ENCODE data around the gene ZMYND8. TPM values are rescaled to one million over a fixed set of nuclear protein-coding genes. Genes with fewer than 3 reads are reported as not detected.
"Not testable (repeated sequence)": the region's sequence is repeated elsewhere in the genome, so short reads cannot be mapped to it uniquely, and the experiment has no call there.

Gene ZMYND8
- total RNA-seq, 1 donor from 2014 or later: 31.9 TPM

GRCh38 chr20:47269309-47270165 lies 87.0 kb downstream of the ZMYND8 start:
- Mint-ChIP-seq H3K36me3 (ENCODE audit: low read depth) (peaks cover 14% of the 10 kb centered on the region), H3K9me3 (ENCODE audit: low read depth) (no peaks in the 10 kb centered on the region), H3K4me3 (ENCODE audit: unreplicated experiment) (no peak overlapping the region), H3K27me3 (ENCODE audit: low read depth) (no peaks in the 10 kb centered on the region), H3K27ac (ENCODE audit: unreplicated experiment) (peak overlapping the region; percentile 63), H3K4me1 (ENCODE audit: low read depth) (peaks cover 36% of the 10 kb centered on the region)
- no peak for DNase-seq (ENCODE audit: low spot score)
- TF ChIP-seq, protein P1, sequence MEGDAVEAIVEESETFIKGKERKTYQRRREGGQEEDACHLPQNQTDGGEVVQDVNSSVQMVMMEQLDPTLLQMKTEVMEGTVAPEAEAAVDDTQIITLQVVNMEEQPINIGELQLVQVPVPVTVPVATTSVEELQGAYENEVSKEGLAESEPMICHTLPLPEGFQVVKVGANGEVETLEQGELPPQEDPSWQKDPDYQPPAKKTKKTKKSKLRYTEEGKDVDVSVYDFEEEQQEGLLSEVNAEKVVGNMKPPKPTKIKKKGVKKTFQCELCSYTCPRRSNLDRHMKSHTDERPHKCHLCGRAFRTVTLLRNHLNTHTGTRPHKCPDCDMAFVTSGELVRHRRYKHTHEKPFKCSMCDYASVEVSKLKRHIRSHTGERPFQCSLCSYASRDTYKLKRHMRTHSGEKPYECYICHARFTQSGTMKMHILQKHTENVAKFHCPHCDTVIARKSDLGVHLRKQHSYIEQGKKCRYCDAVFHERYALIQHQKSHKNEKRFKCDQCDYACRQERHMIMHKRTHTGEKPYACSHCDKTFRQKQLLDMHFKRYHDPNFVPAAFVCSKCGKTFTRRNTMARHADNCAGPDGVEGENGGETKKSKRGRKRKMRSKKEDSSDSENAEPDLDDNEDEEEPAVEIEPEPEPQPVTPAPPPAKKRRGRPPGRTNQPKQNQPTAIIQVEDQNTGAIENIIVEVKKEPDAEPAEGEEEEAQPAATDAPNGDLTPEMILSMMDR (IDR thresholded peaks at IDR 0.05): no peak

DNA sequence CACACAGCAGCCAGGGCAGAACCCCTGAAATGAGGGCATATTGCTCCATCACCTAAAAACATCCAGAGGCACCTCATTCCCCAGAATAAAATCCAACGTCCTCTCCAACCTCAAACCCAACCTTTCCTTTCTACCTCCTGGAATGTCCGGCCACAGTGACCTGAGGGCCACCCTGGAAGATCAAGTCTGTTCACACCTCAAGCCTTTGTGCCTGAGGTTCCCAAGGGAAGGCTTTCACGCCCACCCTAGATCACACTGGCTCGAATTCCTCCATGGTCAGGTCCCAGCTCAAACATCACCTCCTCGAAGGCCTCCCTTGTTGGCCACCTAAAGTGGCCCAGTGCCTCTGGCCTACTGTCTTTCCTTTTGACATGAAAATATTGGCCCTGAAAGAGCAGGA lies 88.9 kb downstream of the ZMYND8 start:
- H3K27me3 Mint-ChIP-seq (ENCODE audit: low read depth): no peaks in the 10 kb centered on the region
- DNase-seq (ENCODE audit: low spot score): no peak
- TF ChIP-seq, protein P1 (IDR thresholded peaks at IDR 0.05): no peak
- no peaks in the 10 kb centered on the region for H3K9me3 Mint-ChIP-seq (ENCODE audit: low read depth)
- peaks cover 16% of the 10 kb centered on the region for H3K36me3 Mint-ChIP-seq (ENCODE audit: low read depth)
- H3K4me3 Mint-ChIP-seq (ENCODE audit: unreplicated experiment): no peak overlapping the region
- H3K4me1 Mint-ChIP-seq (ENCODE audit: low read depth): peaks cover 31% of the 10 kb centered on the region
- peak overlapping the region; percentile 49 for H3K27ac Mint-ChIP-seq (ENCODE audit: unreplicated experiment)

GRCh38 chr20:47266847-47267515 lies 89.5 kb downstream of the ZMYND8 start:
- H3K4me3 Mint-ChIP-seq (ENCODE audit: unreplicated experiment): no peak overlapping the region
- H3K4me1 Mint-ChIP-seq (ENCODE audit: low read depth): peaks cover 26% of the 10 kb centered on the region
- TF ChIP-seq, protein P1 (IDR thresholded peaks at IDR 0.05): no peak
- no peak for DNase-seq (ENCODE audit: low spot score)
- H3K36me3 Mint-ChIP-seq (ENCODE audit: low read depth): peaks cover 17% of the 10 kb centered on the region
- no peak overlapping the region for H3K27ac Mint-ChIP-seq (ENCODE audit: unreplicated experiment)
- no peaks in the 10 kb centered on the region for H3K27me3 Mint-ChIP-seq (ENCODE audit: low read depth)
- H3K9me3 Mint-ChIP-seq (ENCODE audit: low read depth): no peaks in the 10 kb centered on the region

GRCh38 chr20:47265984-47266383 lies 90.5 kb downstream of the ZMYND8 start:
- H3K9me3 Mint-ChIP-seq (ENCODE audit: low read depth): no peaks in the 10 kb centered on the region
- H3K4me1 Mint-ChIP-seq (ENCODE audit: low read depth): peaks cover 20% of the 10 kb centered on the region
- H3K27ac Mint-ChIP-seq (ENCODE audit: unreplicated experiment): no peak overlapping the region
- no peak for DNase-seq (ENCODE audit: low spot score)
- TF ChIP-seq, protein P1 (IDR thresholded peaks at IDR 0.05): no peak
- peaks cover 24% of the 10 kb centered on the region for H3K36me3 Mint-ChIP-seq (ENCODE audit: low read depth)
- no peak overlapping the region for H3K4me3 Mint-ChIP-seq (ENCODE audit: unreplicated experiment)
- H3K27me3 Mint-ChIP-seq (ENCODE audit: low read depth): no peaks in the 10 kb centered on the region

DNA sequence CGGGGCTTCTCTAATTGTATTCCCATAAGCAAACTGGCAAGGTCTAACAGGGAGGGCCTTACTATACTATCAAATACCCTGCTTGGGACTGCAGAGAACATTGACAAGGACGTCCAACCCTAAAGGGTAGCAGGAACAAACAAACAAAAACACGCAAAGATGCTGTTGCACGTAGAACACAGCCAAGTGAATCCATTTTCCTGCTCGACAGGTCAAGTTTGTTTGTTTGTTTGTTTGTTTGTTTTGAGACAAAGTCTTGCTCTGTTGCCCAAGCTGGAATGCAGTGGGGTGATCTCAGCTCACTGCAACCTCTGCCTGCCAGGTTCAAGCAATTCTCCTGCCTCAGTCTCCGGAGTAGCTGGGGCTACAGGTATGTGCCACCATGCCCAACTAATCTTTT lies 91.3 kb downstream of the ZMYND8 start:
- DNase-seq (ENCODE audit: low spot score): no peak
- peaks cover 20% of the 10 kb centered on the region for H3K4me1 Mint-ChIP-seq (ENCODE audit: low read depth)
- no peaks in the 10 kb centered on the region for H3K9me3 Mint-ChIP-seq (ENCODE audit: low read depth)
- no peak overlapping the region for H3K4me3 Mint-ChIP-seq (ENCODE audit: unreplicated experiment)
- H3K27ac Mint-ChIP-seq (ENCODE audit: unreplicated experiment): no peak overlapping the region
- no peaks in the 10 kb centered on the region for H3K27me3 Mint-ChIP-seq (ENCODE audit: low read depth)
- TF ChIP-seq, protein P1 (IDR thresholded peaks at IDR 0.05): no peak
- H3K36me3 Mint-ChIP-seq (ENCODE audit: low read depth): peaks cover 28% of the 10 kb centered on the region

GRCh38 chr20:47264137-47264769 lies 92.2 kb downstream of the ZMYND8 start:
- Mint-ChIP-seq H3K36me3 (ENCODE audit: low read depth) (peaks cover 33% of the 10 kb centered on the region), H3K4me1 (ENCODE audit: low read depth) (peaks cover 21% of the 10 kb centered on the region)
- not testable (repeated sequence) for H3K9me3 Mint-ChIP-seq (ENCODE audit: low read depth); H3K4me3 Mint-ChIP-seq (ENCODE audit: unreplicated experiment); DNase-seq (ENCODE audit: low spot score); H3K27me3 Mint-ChIP-seq (ENCODE audit: low read depth); H3K27ac Mint-ChIP-seq (ENCODE audit: unreplicated experiment)
